Measurements from ENCODE around the gene IL6ST.
"Not testable (repeated sequence)": the region's sequence is repeated elsewhere in the genome, so short reads cannot be mapped to it uniquely, and the experiment has no call there.

The IL6ST gene

GRCh38 chr5:55994495-55994997 is at the start of gene IL6ST:
Gene IL6ST (minus strand): TSS chr5:55994963. CDS start chr5:55976278, 18,685 bp downstream.
- no peak for DNase-seq

- no peak for DNase-seq
These were observed 45.2 kb upstream of the IL6ST start for GRCh38 chr5:56039985-56040384.

- DNase-seq: not testable (repeated sequence)
These were observed 43.4 kb upstream of the IL6ST start for GRCh38 chr5:56038206-56038605.

- no peak for DNase-seq
These were observed 42.8 kb upstream of the IL6ST start for GRCh38 chr5:56037531-56038010.

- DNase-seq: not testable (repeated sequence)
These were observed 40.6 kb upstream of the IL6ST start for GRCh38 chr5:56035394-56035793.

GRCh38 chr5:56029871-56030630 is 35.3 kb upstream of the IL6ST start:
- DNase-seq: not testable (repeated sequence)

- DNase-seq: no peak
These were observed 34.7 kb upstream of the IL6ST start for GRCh38 chr5:56029457-56029856.

GRCh38 chr5:56028708-56029107 is 33.9 kb upstream of the IL6ST start:
- DNase-seq: no peak

GRCh38 chr5:56026863-56027300 is 32.1 kb upstream of the IL6ST start:
- peak; percentile 37 for DNase-seq

- DNase-seq: no peak
These were observed 30.6 kb upstream of the IL6ST start for GRCh38 chr5:56025151-56025885.

GRCh38 chr5:56024810-56025150 is 30.0 kb upstream of the IL6ST start:
- no peak for DNase-seq

GRCh38 chr5:56023296-56023695 is 28.5 kb upstream of the IL6ST start:
- DNase-seq: no peak

- no peak for DNase-seq
These were observed 24.8 kb upstream of the IL6ST start for GRCh38 chr5:56019306-56020272.

GRCh38 chr5:56018832-56019231 is 24.1 kb upstream of the IL6ST start:
- no peak for DNase-seq

- not testable (repeated sequence) for DNase-seq
These were observed 19.9 kb upstream of the IL6ST start for GRCh38 chr5:56014701-56015100.

GRCh38 chr5:56013939-56014338 is 19.2 kb upstream of the IL6ST start:
- DNase-seq: not testable (repeated sequence)

GRCh38 chr5:56012281-56012963 is 17.7 kb upstream of the IL6ST start:
- DNase-seq: no peak

- no peak for DNase-seq
These were observed 17.1 kb upstream of the IL6ST start for GRCh38 chr5:56011835-56012234.

- no peak for DNase-seq
These were observed 15.7 kb upstream of the IL6ST start for GRCh38 chr5:56010431-56010830.

GRCh38 chr5:56006600-56006999 is 11.8 kb upstream of the IL6ST start:
- no peak for DNase-seq

GRCh38 chr5:56006094-56006493 is 11.3 kb upstream of the IL6ST start:
- DNase-seq: no peak

GRCh38 chr5:56004874-56005273 is 10.1 kb upstream of the IL6ST start:
- DNase-seq: no peak
